ENCODE measurements around the gene HTR6. TPM values are rescaled to one million over a fixed set of nuclear protein-coding genes. Genes with fewer than 3 reads are reported as not detected.

Gene HTR6
- polyA plus RNA-seq, 1 donor from 2014 or later = not detected

DNA sequence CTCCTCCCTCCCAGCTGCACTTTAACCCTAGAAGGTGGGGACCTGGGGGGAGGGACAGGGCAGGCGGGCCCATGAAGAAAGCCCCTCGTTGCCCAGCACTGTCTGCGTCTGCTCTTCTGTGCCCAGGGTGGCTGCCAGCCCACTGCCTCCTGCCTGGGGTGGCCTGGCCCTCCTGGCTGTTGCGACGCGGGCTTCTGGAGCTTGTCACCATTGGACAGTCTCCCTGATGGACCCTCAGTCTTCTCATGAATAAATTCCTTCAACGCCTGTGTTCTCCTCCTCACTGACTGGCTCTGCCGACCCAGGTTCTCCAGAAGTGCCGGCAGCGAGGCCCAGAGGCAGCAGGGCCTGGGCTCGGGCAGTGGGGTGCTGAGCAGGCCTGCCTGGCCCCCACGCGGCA is 6.5 kb upstream of the HTR6 start:
- Histone ChIP-seq H3K4me2 (ENCODE audit: low read length) (no peak overlapping the region), H3K9me3 (ENCODE audit: low read length) (no peaks in the 10 kb centered on the region), H3K27ac (ENCODE audit: low read length) (no peak overlapping the region), H3K9me2 (ENCODE audit: insufficient read depth, low read length) (no peaks in the 10 kb centered on the region), H4K20me1 (ENCODE audit: insufficient read depth) (peaks cover 3% of the 10 kb centered on the region), H2AFZ (ENCODE audit: low read depth, low read length) (no peak overlapping the region), H3K79me2 (replicated peaks; ENCODE audit: insufficient read depth, low read length) (no peaks in the 10 kb centered on the region), H3K27me3 (ENCODE audit: insufficient read depth, low read depth, low read length) (peaks cover 5% of the 10 kb centered on the region), H3K36me3 (ENCODE audit: insufficient read depth, low read length) (no peaks in the 10 kb centered on the region), H3K9ac (ENCODE audit: low read length) (no peak overlapping the region), H3K4me3 (ENCODE audit: low read length) (no peak overlapping the region), H3F3A (ENCODE audit: insufficient read depth, low read length, poor library complexity, severe bottlenecking) (no peaks in the 10 kb centered on the region)
- TF ChIP-seq EP300 (conservative IDR thresholded peaks at IDR 0.05; ENCODE audit: poor library complexity, severe bottlenecking) (no peak), TAF1 (IDR thresholded peaks at IDR 0.05; ENCODE audit: low read depth) (no peak), MXI1 (conservative IDR thresholded peaks at IDR 0.05; ENCODE audit: poor library complexity, severe bottlenecking) (no peak), EZH2 (IDR thresholded peaks at IDR 0.05; ENCODE audit: borderline replicate concordance, insufficient read depth, low read length, poor library complexity, severe bottlenecking) (no peak), RAD21 (conservative IDR thresholded peaks at IDR 0.05) (no peak), SMC3 (conservative IDR thresholded peaks at IDR 0.05; ENCODE audit: poor library complexity) (no peak), POLR2AphosphoS5 (IDR thresholded peaks at IDR 0.05) (no peak)
- TF ChIP-seq, protein P1, sequence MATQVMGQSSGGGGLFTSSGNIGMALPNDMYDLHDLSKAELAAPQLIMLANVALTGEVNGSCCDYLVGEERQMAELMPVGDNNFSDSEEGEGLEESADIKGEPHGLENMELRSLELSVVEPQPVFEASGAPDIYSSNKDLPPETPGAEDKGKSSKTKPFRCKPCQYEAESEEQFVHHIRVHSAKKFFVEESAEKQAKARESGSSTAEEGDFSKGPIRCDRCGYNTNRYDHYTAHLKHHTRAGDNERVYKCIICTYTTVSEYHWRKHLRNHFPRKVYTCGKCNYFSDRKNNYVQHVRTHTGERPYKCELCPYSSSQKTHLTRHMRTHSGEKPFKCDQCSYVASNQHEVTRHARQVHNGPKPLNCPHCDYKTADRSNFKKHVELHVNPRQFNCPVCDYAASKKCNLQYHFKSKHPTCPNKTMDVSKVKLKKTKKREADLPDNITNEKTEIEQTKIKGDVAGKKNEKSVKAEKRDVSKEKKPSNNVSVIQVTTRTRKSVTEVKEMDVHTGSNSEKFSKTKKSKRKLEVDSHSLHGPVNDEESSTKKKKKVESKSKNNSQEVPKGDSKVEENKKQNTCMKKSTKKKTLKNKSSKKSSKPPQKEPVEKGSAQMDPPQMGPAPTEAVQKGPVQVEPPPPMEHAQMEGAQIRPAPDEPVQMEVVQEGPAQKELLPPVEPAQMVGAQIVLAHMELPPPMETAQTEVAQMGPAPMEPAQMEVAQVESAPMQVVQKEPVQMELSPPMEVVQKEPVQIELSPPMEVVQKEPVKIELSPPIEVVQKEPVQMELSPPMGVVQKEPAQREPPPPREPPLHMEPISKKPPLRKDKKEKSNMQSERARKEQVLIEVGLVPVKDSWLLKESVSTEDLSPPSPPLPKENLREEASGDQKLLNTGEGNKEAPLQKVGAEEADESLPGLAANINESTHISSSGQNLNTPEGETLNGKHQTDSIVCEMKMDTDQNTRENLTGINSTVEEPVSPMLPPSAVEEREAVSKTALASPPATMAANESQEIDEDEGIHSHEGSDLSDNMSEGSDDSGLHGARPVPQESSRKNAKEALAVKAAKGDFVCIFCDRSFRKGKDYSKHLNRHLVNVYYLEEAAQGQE (IDR thresholded peaks at IDR 0.05; ENCODE audit: borderline replicate concordance) = no peak
- TF ChIP-seq, protein P2, sequence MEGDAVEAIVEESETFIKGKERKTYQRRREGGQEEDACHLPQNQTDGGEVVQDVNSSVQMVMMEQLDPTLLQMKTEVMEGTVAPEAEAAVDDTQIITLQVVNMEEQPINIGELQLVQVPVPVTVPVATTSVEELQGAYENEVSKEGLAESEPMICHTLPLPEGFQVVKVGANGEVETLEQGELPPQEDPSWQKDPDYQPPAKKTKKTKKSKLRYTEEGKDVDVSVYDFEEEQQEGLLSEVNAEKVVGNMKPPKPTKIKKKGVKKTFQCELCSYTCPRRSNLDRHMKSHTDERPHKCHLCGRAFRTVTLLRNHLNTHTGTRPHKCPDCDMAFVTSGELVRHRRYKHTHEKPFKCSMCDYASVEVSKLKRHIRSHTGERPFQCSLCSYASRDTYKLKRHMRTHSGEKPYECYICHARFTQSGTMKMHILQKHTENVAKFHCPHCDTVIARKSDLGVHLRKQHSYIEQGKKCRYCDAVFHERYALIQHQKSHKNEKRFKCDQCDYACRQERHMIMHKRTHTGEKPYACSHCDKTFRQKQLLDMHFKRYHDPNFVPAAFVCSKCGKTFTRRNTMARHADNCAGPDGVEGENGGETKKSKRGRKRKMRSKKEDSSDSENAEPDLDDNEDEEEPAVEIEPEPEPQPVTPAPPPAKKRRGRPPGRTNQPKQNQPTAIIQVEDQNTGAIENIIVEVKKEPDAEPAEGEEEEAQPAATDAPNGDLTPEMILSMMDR (IDR thresholded peaks at IDR 0.05; ENCODE audit: poor library complexity, severe bottlenecking) = no peak

DNA sequence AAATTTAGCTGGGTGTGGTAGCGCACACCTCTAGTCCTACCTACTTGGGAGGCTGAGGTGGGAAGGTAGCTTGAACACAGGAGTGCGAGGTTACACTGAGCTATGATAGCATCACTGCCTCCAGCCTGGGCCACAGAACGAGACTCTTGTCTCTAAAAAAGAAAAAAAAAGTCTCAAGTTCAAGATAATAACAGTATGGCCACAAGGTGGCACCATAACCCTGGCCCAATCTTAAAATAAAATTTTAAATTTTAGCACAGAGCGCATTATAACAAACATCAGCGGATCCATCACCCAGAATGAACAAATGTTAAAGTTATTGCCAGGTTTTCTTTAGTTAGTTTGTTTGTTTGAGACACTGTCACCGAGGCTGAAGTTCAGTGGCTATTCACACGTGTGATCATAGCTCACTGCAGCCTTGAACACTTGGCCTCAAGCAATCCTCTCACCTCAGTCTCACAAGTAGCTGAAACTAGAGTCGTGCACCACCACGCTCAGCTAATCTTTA is 2.9 kb upstream of the HTR6 start:
- Histone ChIP-seq H3K27ac (ENCODE audit: low read length) (no peak overlapping the region), H3K27me3 (ENCODE audit: insufficient read depth, low read depth, low read length) (peaks cover 38% of the 10 kb centered on the region)
- peak; percentile 78 for TF ChIP-seq SMC3 (conservative IDR thresholded peaks at IDR 0.05; ENCODE audit: poor library complexity)
- peak; percentile 81 for TF ChIP-seq RAD21 (conservative IDR thresholded peaks at IDR 0.05)
- no peak for TF ChIP-seq EP300 (conservative IDR thresholded peaks at IDR 0.05; ENCODE audit: poor library complexity, severe bottlenecking)
- TF ChIP-seq, protein P2 (IDR thresholded peaks at IDR 0.05; ENCODE audit: poor library complexity, severe bottlenecking) = peak; percentile 86
- no peak for TF ChIP-seq POLR2AphosphoS5 (IDR thresholded peaks at IDR 0.05)
- no peak for TF ChIP-seq MXI1 (conservative IDR thresholded peaks at IDR 0.05; ENCODE audit: poor library complexity, severe bottlenecking)
- no peak for TF ChIP-seq TAF1 (IDR thresholded peaks at IDR 0.05; ENCODE audit: low read depth)
- TF ChIP-seq, protein P1 (IDR thresholded peaks at IDR 0.05; ENCODE audit: borderline replicate concordance) = no peak
- no peak for TF ChIP-seq EZH2 (IDR thresholded peaks at IDR 0.05; ENCODE audit: borderline replicate concordance, insufficient read depth, low read length, poor library complexity, severe bottlenecking)

More for the DNA sequence above, 2.9 kb upstream of the HTR6 start:
- Histone ChIP-seq H4K20me1 (ENCODE audit: insufficient read depth) (peaks cover 3% of the 10 kb centered on the region), H3K4me2 (ENCODE audit: low read length) (no peak overlapping the region), H3F3A (ENCODE audit: insufficient read depth, low read length, poor library complexity, severe bottlenecking) (no peaks in the 10 kb centered on the region), H3K9ac (ENCODE audit: low read length) (no peak overlapping the region), H3K4me3 (ENCODE audit: low read length) (no peak overlapping the region), H3K9me2 (ENCODE audit: insufficient read depth, low read length) (no peaks in the 10 kb centered on the region), H3K36me3 (ENCODE audit: insufficient read depth, low read length) (no peaks in the 10 kb centered on the region), H3K9me3 (ENCODE audit: low read length) (no peaks in the 10 kb centered on the region), H3K79me2 (replicated peaks; ENCODE audit: insufficient read depth, low read length) (no peaks in the 10 kb centered on the region), H2AFZ (ENCODE audit: low read depth, low read length) (no peak overlapping the region)

All from neural cell (in vitro differentiated cells).